Sigmoid colon (tissue), 7 donors: ENCODE results near the gene RCAN1. TPM values are rescaled to one million over a fixed set of nuclear protein-coding genes. Genes with fewer than 3 reads are reported as not detected.
A peak's percentile ranks its signal among the peaks of the same experiment; 100 is the strongest.

Source experiments
- DNase-seq: peaks from one replicate; pipeline ENCODE4 v3.0.0-alpha.2; 2019
- H3K27ac ChIP-seq, 4 donors: fragments of 200-600 bp; sonication (generic); one replicate each; pipeline ENCODE4 v1.5.1; 2016 to 2019; ENCODE audit warnings: mild to moderate bottlenecking in 1 of 4
- H3K27me3 ChIP-seq, 3 donors: fragments of 200-600 bp; sonication (generic); one replicate each; pipeline ENCODE4 v1.5.1; 2019; ENCODE audit warnings: mild to moderate bottlenecking in 1 of 3
- H3K36me3 ChIP-seq, 4 donors: fragments of 200-600 bp; sonication (generic); one replicate each; pipeline ENCODE4 v1.5.1; 2016 to 2019
- H3K4me1 ChIP-seq, 4 donors: fragments of 200-600 bp; sonication (generic); one replicate each; pipeline ENCODE4 v1.5.1; 2017 to 2019
- H3K4me3 ChIP-seq, 4 donors: fragments of 200-600 bp; sonication (generic); one replicate each; pipeline ENCODE4 v1.5.1; 2017 to 2019; ENCODE audit warnings: mild to moderate bottlenecking in 2 of 4, moderate library complexity in 1 of 4
- H3K9me3 ChIP-seq, 4 donors: fragments of 200-600 bp in 3 of 4; sonication (generic) in 3 of 4; one replicate each; pipeline versions ENCODE4 v1.5.1 to v1.6.1; 2013 to 2019
- EP300 ChIP-seq, 4 donors: sonication (generic); formaldehyde crosslinking; IDR thresholded peaks; one replicate each; pipeline ENCODE4 v1.6.1; 2017; ENCODE audit warnings: antibody characterized with exemption in 4 of 4
- POLR2A ChIP-seq, 2 donors: fragments of 450-650 bp; IDR thresholded peaks; one replicate each; pipeline ENCODE4 v1.6.1; 2016; ENCODE audit warnings: antibody characterized with exemption in 2 of 2, mild to moderate bottlenecking in 2 of 2, moderate library complexity in 2 of 2
- POLR2AphosphoS5 ChIP-seq, 4 donors: sonication (generic); formaldehyde crosslinking; IDR thresholded peaks; one replicate each; pipeline ENCODE4 v1.6.1; 2017; ENCODE audit warnings: antibody characterized with exemption in 4 of 4
- WGBS, 2 donors: extraction: QIAGEN DNeasy Blood & Tissue Kit; methylation state at CpG; one replicate each; pipeline ENCODE4 v1.1.7; 2013; 5-methylcytosine and 5-hydroxymethylcytosine counted together
- intact Hi-C: fragments of 100-400 bp; cut with DNase I; formaldehyde crosslinking; loops from one replicate; pipeline ENCODE4 v1.15.1; 2023
- polyA plus RNA-seq, 3 donors: library from polyadenylated mRNA; stranded (reverse); fragments of 200-250 nt; gene quantifications; one replicate each; pipeline ENCODE4 v1.2.3, GENCODE V29; 2013
- total RNA-seq, 4 donors: library from RNA; depleted of rRNA; stranded (reverse); fragments of >200 nt; gene quantifications; one replicate each; pipeline ENCODE4 v1.1.0, GENCODE V29; 2016
- TF ChIP-seq, protein P1 (sequence below), 4 experiments: fragments of 450-650 bp in 3 of 4; fragments of 200-600 bp in 1 of 4; IDR thresholded peaks; one replicate each; pipeline ENCODE4 v1.5.1; 2016 to 2019; ENCODE audit warnings: antibody characterized with exemption in 4 of 4, mild to moderate bottlenecking in 3 of 4, moderate library complexity in 2 of 4
- donor health status: healthy with polysubstance abuse.
- donor health status: Bipolar disorder and iron deficiency.
- donor health status: healthy.

Gene RCAN1
- total and polyA plus RNA-seq, 7 donors: 21.4 to 148 (median 38.3) TPM

- H3K9me3 ChIP-seq: no peaks in the 10 kb centered on the region
- H3K4me1 ChIP-seq: peaks cover 0 to 18% (median 12%) of the 10 kb centered on the region in 4 donors
- H3K27ac ChIP-seq: no peak overlapping the region
- no peak for TF ChIP-seq POLR2AphosphoS5 (IDR thresholded peaks at IDR 0.05)
- no peak for TF ChIP-seq EP300 (IDR thresholded peaks at IDR 0.05)
- TF ChIP-seq, protein P1, sequence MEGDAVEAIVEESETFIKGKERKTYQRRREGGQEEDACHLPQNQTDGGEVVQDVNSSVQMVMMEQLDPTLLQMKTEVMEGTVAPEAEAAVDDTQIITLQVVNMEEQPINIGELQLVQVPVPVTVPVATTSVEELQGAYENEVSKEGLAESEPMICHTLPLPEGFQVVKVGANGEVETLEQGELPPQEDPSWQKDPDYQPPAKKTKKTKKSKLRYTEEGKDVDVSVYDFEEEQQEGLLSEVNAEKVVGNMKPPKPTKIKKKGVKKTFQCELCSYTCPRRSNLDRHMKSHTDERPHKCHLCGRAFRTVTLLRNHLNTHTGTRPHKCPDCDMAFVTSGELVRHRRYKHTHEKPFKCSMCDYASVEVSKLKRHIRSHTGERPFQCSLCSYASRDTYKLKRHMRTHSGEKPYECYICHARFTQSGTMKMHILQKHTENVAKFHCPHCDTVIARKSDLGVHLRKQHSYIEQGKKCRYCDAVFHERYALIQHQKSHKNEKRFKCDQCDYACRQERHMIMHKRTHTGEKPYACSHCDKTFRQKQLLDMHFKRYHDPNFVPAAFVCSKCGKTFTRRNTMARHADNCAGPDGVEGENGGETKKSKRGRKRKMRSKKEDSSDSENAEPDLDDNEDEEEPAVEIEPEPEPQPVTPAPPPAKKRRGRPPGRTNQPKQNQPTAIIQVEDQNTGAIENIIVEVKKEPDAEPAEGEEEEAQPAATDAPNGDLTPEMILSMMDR (IDR thresholded peaks at IDR 0.05): no peak
- no peak for TF ChIP-seq POLR2A (IDR thresholded peaks at IDR 0.05)
- 92 to 95% methylated on average over 4 of the region's 4 CpGs for WGBS, 2 donors
- intact Hi-C loops: no loop called here
- DNase-seq: no peak
- H3K27me3 ChIP-seq: no peaks in the 10 kb centered on the region
- no peaks in the 10 kb centered on the region for H3K36me3 ChIP-seq
- H3K4me3 ChIP-seq: no peak overlapping the region
These were observed 60.7 kb downstream of the RCAN1 start for GRCh38 chr21:34554227-34554626.

DNA sequence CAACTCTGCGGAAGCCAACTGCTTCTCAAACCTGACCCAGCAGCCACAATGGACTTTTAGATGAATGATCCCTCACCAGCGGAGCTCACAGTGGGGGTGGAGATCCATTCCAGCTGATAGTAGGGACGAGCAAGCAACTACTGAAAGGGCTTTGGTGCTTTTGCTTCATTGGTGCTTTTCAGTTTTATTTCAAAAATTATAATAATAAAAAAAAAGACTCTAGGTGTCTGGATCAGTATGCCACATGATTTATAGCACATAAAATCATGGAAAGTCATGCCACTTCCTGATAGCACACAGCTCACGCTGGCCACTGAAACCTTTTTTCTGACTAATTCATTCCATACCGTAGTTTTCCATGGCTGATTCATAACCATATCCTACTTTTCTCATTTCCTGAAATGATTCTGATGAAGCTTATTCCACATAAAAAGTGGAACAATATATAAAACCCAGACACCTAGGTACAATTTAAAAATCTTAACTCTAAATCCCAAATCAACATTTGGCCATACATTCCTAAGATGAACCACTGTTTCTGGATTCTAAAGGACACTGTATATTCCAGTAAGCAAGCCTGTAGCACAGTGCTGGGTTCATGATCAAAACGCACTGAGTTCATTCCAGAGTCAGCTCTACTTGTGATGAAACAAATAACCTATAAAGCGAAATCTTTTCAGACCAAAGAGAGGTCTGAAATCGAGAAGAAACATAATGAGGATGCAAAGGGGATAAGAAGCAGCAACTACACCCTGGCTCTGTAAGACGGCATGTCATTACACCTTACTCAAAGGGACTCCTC, 61.6 kb downstream of the RCAN1 start:
- Histone ChIP-seq H3K27me3 (no peaks in the 10 kb centered on the region), H3K4me3 (no peak overlapping the region), H3K36me3 (no peaks in the 10 kb centered on the region), H3K4me1 (peaks cover 0 to 18% (median 12%) of the 10 kb centered on the region in 4 donors), H3K9me3 (no peaks in the 10 kb centered on the region), H3K27ac (peak overlapping the region; percentile 14 to 59 (median 38))
- intact Hi-C loops: no loop called here
- TF ChIP-seq POLR2AphosphoS5 (IDR thresholded peaks at IDR 0.05) (peak in 1 of 4 donors; percentile 51), POLR2A (IDR thresholded peaks at IDR 0.05) (no peak), EP300 (IDR thresholded peaks at IDR 0.05) (peak in 1 of 4 donors; percentile 18)
- TF ChIP-seq, protein P1 (IDR thresholded peaks at IDR 0.05): no peak
- 38 to 61% methylated on average over 9 of the region's 9 CpGs for WGBS, 2 donors
- no peak for DNase-seq

DNA sequence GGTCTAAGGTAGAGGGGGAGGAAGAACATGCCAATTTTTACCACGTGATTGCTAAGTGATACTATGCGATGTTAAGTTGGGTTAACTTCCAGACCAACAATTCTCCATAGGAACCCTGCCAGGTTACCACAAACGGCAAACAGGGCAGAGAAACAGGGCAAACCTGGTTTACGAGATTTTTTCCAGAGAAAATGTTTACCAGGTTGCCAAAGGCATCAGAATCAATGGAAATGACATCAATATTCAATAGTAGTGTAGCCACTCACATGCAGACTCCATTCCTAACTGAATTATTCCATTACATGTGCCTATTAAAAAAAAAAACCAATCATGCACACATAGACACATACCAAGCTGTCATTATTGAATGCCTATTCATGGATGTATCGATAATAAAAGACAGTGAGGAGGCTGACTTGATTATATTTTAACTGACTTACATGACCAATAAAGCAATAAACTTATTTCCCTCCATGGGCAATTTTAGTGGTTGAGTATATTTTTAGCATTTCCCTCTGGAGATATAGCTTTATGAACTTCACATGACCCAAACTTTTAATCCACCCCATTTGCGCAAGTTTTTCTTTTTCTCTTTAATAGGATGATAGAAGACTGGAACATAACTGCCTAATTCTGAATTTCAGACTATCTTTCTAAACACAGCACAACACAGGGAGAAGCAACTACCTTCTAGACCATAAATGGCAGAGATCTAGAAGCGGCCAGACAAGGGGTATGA, 62.4 kb downstream of the RCAN1 start:
- no peak overlapping the region for H3K4me3 ChIP-seq
- no peaks in the 10 kb centered on the region for H3K9me3 ChIP-seq
- H3K36me3 ChIP-seq: no peaks in the 10 kb centered on the region
- H3K27ac ChIP-seq: peak overlapping the region; percentile 14 to 59 (median 38)
- intact Hi-C loops: no loop called here
- no peaks in the 10 kb centered on the region for H3K27me3 ChIP-seq
- TF ChIP-seq POLR2AphosphoS5 (IDR thresholded peaks at IDR 0.05) (no peak), EP300 (IDR thresholded peaks at IDR 0.05) (no peak), POLR2A (IDR thresholded peaks at IDR 0.05) (no peak)
- TF ChIP-seq, protein P1 (IDR thresholded peaks at IDR 0.05): no peak
- peaks cover 0 to 18% (median 12%) of the 10 kb centered on the region in 4 donors for H3K4me1 ChIP-seq
- DNase-seq: no peak
- WGBS, 2 donors: 21 to 69% methylated on average over 7 of the region's 7 CpGs

- H3K4me1 ChIP-seq: peaks cover 0 to 29% (median 16%) of the 10 kb centered on the region in 4 donors
- DNase-seq: no peak
- no peaks in the 10 kb centered on the region for H3K9me3 ChIP-seq
- H3K4me3 ChIP-seq: no peak overlapping the region
- H3K27ac ChIP-seq: no peak overlapping the region
- no peak for TF ChIP-seq POLR2A (IDR thresholded peaks at IDR 0.05)
- TF ChIP-seq POLR2AphosphoS5 (IDR thresholded peaks at IDR 0.05): no peak
- TF ChIP-seq EP300 (IDR thresholded peaks at IDR 0.05): no peak
- TF ChIP-seq, protein P1 (IDR thresholded peaks at IDR 0.05): no peak
- no peaks in the 10 kb centered on the region for H3K27me3 ChIP-seq
- H3K36me3 ChIP-seq: no peaks in the 10 kb centered on the region
- intact Hi-C loops: no loop called here
- 73 to 96% methylated on average over 2 of the region's 2 CpGs for WGBS, 2 donors
These were observed 64.6 kb downstream of the RCAN1 start for GRCh38 chr21:34550182-34550799.
